Panc1 (cell line): ENCODE measurements around the gene TBC1D22A. TPM values are rescaled to one million over a fixed set of nuclear protein-coding genes. Genes with fewer than 3 reads are reported as not detected.

Experiments
- ATAC-seq: fragments of 200-7000 bp; cut with Tn5 transposase; 2 replicates; pipeline ENCODE4 v1.9.1; 2020; ENCODE audit warnings: mild to moderate bottlenecking, moderate library complexity
- BruUV-seq: library from RNA; stranded (reverse); fragments of 400-500 nt; replicated peaks from 2 replicates; lab custom pipeline; 2021; lab: Mats Ljungman, UMichigan
- CTCF ChIA-PET: fragments of 300-600 bp; sonication (Branson Sonifier 250); formaldehyde crosslinking; loops from one replicate; lab custom pipeline; 2022; ENCODE audit warnings: antibody characterized with exemption; lab: Charles Lee
- POLR2A ChIA-PET: fragments of 300-600 bp; sonication (Branson Sonifier 250); formaldehyde crosslinking; loops from one replicate; lab custom pipeline; 2022; ENCODE audit warnings: antibody characterized with exemption; lab: Charles Lee
- DNase-seq: peaks from one replicate; pipeline ENCODE4 v3.0.0-alpha.2; 2010; ENCODE audit warnings: low read depth, low spot score
- H3K27ac ChIP-seq: 2 replicates; pipeline ENCODE4 v1.5.1; 2011; ENCODE audit warnings: mild to moderate bottlenecking, low read length, inconsistent platforms
- H3K27me3 ChIP-seq: fragments of 200-500 bp; sonication (Bioruptor generic); 2 replicates; pipeline ENCODE4 v1.6.0; 2014; ENCODE audit warnings: low read length, inconsistent platforms; ENCODE audit not compliant: control insufficient read depth, insufficient read depth
- H3K36me3 ChIP-seq: fragments of 200-500 bp; sonication (Bioruptor generic); 2 replicates; pipeline ENCODE4 v1.5.1; 2014; ENCODE audit warnings: inconsistent platforms, mild to moderate bottlenecking, low read length, moderate library complexity; ENCODE audit not compliant: control insufficient read depth, insufficient read depth
- H3K4me1 ChIP-seq: 2 replicates; pipeline ENCODE4 v1.5.1; 2011; ENCODE audit warnings: inconsistent platforms, mild to moderate bottlenecking, low read length, moderate library complexity; ENCODE audit not compliant: control insufficient read depth, insufficient read depth
- H3K4me3 ChIP-seq, 2 experiments: 2 replicates each; pipeline ENCODE4 v1.5.1; 2011 to 2012; ENCODE audit warnings: low read depth in 2 of 2, low read length in 2 of 2, mild to moderate bottlenecking in 2 of 2, inconsistent platforms in 1 of 2, moderate library complexity in 1 of 2
- H3K9me3 ChIP-seq: fragments of 200-500 bp; sonication (Bioruptor generic); 2 replicates; pipeline ENCODE4 v1.5.1; 2014; ENCODE audit warnings: low read depth, mild to moderate bottlenecking, inconsistent platforms, low read length, moderate library complexity; ENCODE audit not compliant: control insufficient read depth, insufficient read depth
- CTCF ChIP-seq: fragments of 450-650 bp; IDR thresholded peaks from 2 replicates; pipeline ENCODE4 v1.5.1; 2017; ENCODE audit warnings: mild to moderate bottlenecking
- POLR2AphosphoS5 ChIP-seq: IDR thresholded peaks from 2 replicates; pipeline ENCODE4 v1.6.1; 2012; ENCODE audit warnings: mild to moderate bottlenecking, low read depth, low read length, moderate library complexity
- REST ChIP-seq, 2 experiments: IDR thresholded peaks; 2 replicates each; pipeline ENCODE4 v1.6.1; 2011 to 2012; ENCODE audit warnings: low read depth in 2 of 2, control low read depth in 1 of 2, low read length in 1 of 2, mild to moderate bottlenecking in 1 of 2, moderate library complexity in 1 of 2; ENCODE audit not compliant: insufficient read depth in 1 of 2
- SIN3A ChIP-seq: IDR thresholded peaks from 2 replicates; pipeline ENCODE4 v1.6.1; 2012; ENCODE audit warnings: low read depth, mild to moderate bottlenecking, low read length, moderate library complexity, borderline replicate concordance; ENCODE audit not compliant: insufficient read depth
- TCF7L2 ChIP-seq: IDR thresholded peaks from 2 replicates; pipeline ENCODE4 v1.6.1; 2011; ENCODE audit warnings: mild to moderate bottlenecking, low read depth, low read length, inconsistent platforms
- in situ Hi-C: cut with HindIII; loops from 2 replicates; pipeline ENCODE4 v1.10.0; 2016; ENCODE audit warnings: low sequenced_read_pairs, low pct_unique_long_range_greater_than_20kb
- intact Hi-C: fragments of 100-400 bp; cut with micrococcal nuclease; formaldehyde crosslinking; loops from one replicate; pipeline ENCODE4 v1.10.0; 2022; ENCODE audit not compliant: unreplicated experiment
- total RNA-seq: library from RNA; stranded (reverse); gene quantifications from one replicate; pipeline ENCODE4 v1.2.1, GENCODE V29; 2021; ENCODE audit not compliant: unreplicated experiment

Gene TBC1D22A
- total RNA-seq, 1 experiment from 2014 or later: 28.7 TPM

GRCh38 chr22:47071078-47071806 lies 308.8 kb downstream of the TBC1D22A start:
- intact Hi-C loops: no loop called here
- ATAC-seq (no peak), DNase-seq (no peak)
- in situ Hi-C loops: no loop called here
- TF ChIP-seq SIN3A (no peak), CTCF (no peak), POLR2AphosphoS5 (no peak), REST (IDR thresholded peaks at IDR 0.05; ENCODE audit: insufficient read depth in 1 of 2, low read depth in 2 of 2, low read length in 1 of 2) (no peak), TCF7L2 (no peak)
- BruUV-seq: no TSS peak
- Histone ChIP-seq H3K4me1 (no peaks in the 10 kb centered on the region), H3K36me3 (no peaks in the 10 kb centered on the region), H3K27me3 (no peaks in the 10 kb centered on the region), H3K27ac (no peak overlapping the region), H3K4me3 (no peak overlapping the region), H3K9me3 (no peaks in the 10 kb centered on the region; the same call in 1 of the 2 replicates)
- ChIA-PET CTCF (no interaction called here), POLR2A (no interaction called here)

GRCh38 chr22:47071807-47072641 lies 309.6 kb downstream of the TBC1D22A start:
- ChIA-PET POLR2A (no interaction called here), CTCF (no interaction called here)
- TF ChIP-seq TCF7L2 (no peak), POLR2AphosphoS5 (no peak), REST (IDR thresholded peaks at IDR 0.05; ENCODE audit: insufficient read depth in 1 of 2, low read depth in 2 of 2, low read length in 1 of 2) (no peak), SIN3A (no peak), CTCF (no peak)
- in situ Hi-C loops: no loop called here
- Histone ChIP-seq H3K4me1 (no peaks in the 10 kb centered on the region), H3K27me3 (no peaks in the 10 kb centered on the region), H3K27ac (no peak overlapping the region), H3K9me3 (no peaks in the 10 kb centered on the region; the same call in 1 of the 2 replicates), H3K4me3 (no peak overlapping the region), H3K36me3 (no peaks in the 10 kb centered on the region)
- BruUV-seq: no TSS peak
- DNase-seq: no peak
- intact Hi-C loops: no loop called here
- no peak for ATAC-seq
